Astrocyte (in vitro differentiated cells and primary cell): ENCODE data around the gene MGAT3.

ENCODE experiments used
- EZH2 ChIP-seq: IDR thresholded peaks from 2 replicates; pipeline ENCODE4 v1.6.1; 2012; ENCODE audit warnings: mild to moderate bottlenecking, low read length, inconsistent platforms; ENCODE audit not compliant: insufficient read depth
- TF ChIP-seq, protein P1 (sequence below): IDR thresholded peaks from 2 replicates; pipeline ENCODE4 v1.5.1; 2011; ENCODE audit warnings: low read depth, mild to moderate bottlenecking, inconsistent platforms, low read length, moderate library complexity; ENCODE audit not compliant: insufficient read depth

DNA sequence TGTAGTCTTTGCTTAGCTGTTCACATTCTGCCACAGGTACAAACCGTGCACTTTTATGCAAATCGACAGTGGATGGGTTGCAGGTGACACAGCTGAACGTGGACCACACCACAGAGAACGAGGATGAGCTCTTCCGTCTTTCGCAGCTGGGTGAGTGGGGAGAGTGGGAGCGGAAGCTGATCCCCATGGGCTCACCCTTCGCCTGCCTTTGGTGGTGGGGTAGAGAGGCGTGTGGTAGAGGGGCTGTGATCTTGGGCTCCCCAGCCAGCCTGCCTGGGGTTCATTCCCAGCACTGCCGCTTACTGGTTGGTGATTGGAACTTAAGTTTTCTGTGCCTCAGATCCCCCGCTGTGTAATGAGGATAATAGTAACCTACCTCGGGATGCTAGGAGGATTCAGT is 38.1 kb upstream of the MGAT3 start:
- TF ChIP-seq, protein P1, sequence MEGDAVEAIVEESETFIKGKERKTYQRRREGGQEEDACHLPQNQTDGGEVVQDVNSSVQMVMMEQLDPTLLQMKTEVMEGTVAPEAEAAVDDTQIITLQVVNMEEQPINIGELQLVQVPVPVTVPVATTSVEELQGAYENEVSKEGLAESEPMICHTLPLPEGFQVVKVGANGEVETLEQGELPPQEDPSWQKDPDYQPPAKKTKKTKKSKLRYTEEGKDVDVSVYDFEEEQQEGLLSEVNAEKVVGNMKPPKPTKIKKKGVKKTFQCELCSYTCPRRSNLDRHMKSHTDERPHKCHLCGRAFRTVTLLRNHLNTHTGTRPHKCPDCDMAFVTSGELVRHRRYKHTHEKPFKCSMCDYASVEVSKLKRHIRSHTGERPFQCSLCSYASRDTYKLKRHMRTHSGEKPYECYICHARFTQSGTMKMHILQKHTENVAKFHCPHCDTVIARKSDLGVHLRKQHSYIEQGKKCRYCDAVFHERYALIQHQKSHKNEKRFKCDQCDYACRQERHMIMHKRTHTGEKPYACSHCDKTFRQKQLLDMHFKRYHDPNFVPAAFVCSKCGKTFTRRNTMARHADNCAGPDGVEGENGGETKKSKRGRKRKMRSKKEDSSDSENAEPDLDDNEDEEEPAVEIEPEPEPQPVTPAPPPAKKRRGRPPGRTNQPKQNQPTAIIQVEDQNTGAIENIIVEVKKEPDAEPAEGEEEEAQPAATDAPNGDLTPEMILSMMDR = no peak
- no peak for TF ChIP-seq EZH2
